NCI-H82 (cell line): ENCODE measurements around the gene PDE3A.
"Not testable (repeated sequence)": the region's sequence is repeated elsewhere in the genome, so short reads cannot be mapped to it uniquely, and the experiment has no call there.

ENCODE experiments used
- DNase-seq: peaks from one replicate; lab custom pipeline; 2025; lab: John Stamatoyannopoulos, UW

PDE3A gene

GRCh38 chr12:20551742-20552442 is 183.6 kb downstream of the PDE3A start:
- not testable (repeated sequence) for DNase-seq

- not testable (repeated sequence) for DNase-seq
Measured at GRCh38 chr12:20552586-20552985, 184.2 kb downstream of the PDE3A start.

- DNase-seq: no peak
Measured at GRCh38 chr12:20555015-20555414, 186.7 kb downstream of the PDE3A start.

GRCh38 chr12:20555771-20556170 is 187.4 kb downstream of the PDE3A start:
- no peak for DNase-seq

- DNase-seq: no peak
Measured at GRCh38 chr12:20557096-20557495, 188.8 kb downstream of the PDE3A start.

- DNase-seq: no peak
Measured at GRCh38 chr12:20560935-20561334, 192.6 kb downstream of the PDE3A start.

GRCh38 chr12:20561871-20562270 is 193.5 kb downstream of the PDE3A start:
- no peak for DNase-seq

GRCh38 chr12:20567413-20567812 is 199.1 kb downstream of the PDE3A start:
- no peak for DNase-seq

GRCh38 chr12:20572451-20572850 is 204.1 kb downstream of the PDE3A start:
- no peak for DNase-seq

GRCh38 chr12:20576528-20576927 is 208.2 kb downstream of the PDE3A start:
- DNase-seq: no peak

- DNase-seq: no peak
Measured at GRCh38 chr12:20577054-20577453, 208.7 kb downstream of the PDE3A start.

GRCh38 chr12:20578142-20578541 is 209.8 kb downstream of the PDE3A start:
- DNase-seq: peak; percentile 75

- no peak for DNase-seq
Measured at GRCh38 chr12:20585055-20585625, 216.8 kb downstream of the PDE3A start.

GRCh38 chr12:20585913-20586312 is 217.6 kb downstream of the PDE3A start:
- DNase-seq: no peak

GRCh38 chr12:20588042-20588441 is 219.7 kb downstream of the PDE3A start:
- DNase-seq: peak; percentile 50

- no peak for DNase-seq
Measured at GRCh38 chr12:20590570-20590969, 222.2 kb downstream of the PDE3A start.

GRCh38 chr12:20592556-20592955 is 224.2 kb downstream of the PDE3A start:
- no peak for DNase-seq

- DNase-seq: no peak
Measured at GRCh38 chr12:20593611-20594010, 225.3 kb downstream of the PDE3A start.

- no peak for DNase-seq
Measured at GRCh38 chr12:20596061-20596460, 227.7 kb downstream of the PDE3A start.

GRCh38 chr12:20599757-20600156 is 231.4 kb downstream of the PDE3A start:
- no peak for DNase-seq

- DNase-seq: peak; percentile 49
Measured at GRCh38 chr12:20601668-20602280, 233.4 kb downstream of the PDE3A start.

GRCh38 chr12:20602641-20603391 is 234.5 kb downstream of the PDE3A start:
- no peak for DNase-seq
